DMS153 (cell line): ENCODE results near the gene MAD1L1.
"Not testable (repeated sequence)": the region's sequence is repeated elsewhere in the genome, so short reads cannot be mapped to it uniquely, and the experiment has no call there.

ENCODE experiments used
- DNase-seq: peaks from one replicate; lab custom pipeline; 2025; lab: John Stamatoyannopoulos, UW

Gene MAD1L1

DNA sequence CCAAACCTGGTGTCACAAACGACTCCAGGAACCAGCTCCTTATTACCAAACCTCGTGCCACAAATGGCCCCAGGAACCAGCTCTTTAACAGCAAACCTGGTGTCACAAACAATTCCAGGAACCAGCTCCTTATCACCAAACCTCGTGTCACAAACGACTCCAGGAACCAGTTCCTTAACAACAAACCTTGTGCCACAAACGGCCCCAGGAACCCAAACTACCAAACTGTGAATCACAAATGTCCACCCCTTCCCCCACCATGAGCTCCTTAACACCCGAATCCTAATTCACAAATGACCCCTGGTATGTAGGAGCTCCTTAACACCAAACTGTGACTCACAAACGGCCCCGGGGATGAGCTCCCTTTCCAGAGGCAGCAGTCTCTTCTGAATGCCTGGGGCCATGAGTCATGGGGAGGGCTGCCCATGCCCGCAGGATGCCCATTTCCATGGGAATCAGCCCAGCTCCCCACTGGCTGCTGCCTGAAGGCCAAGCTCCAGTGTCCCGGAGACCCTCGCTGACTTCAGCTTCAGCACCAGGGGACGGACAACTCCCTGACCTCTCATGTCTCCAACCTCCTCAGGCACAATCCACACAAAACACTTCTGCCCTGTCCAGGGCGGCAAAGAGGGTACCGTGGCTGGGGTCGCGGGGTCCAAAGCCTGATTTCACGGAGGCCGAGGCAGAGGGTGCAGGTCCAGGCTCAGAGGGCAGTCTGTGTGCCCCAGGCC, 349.5 kb downstream of the MAD1L1 start:
- DNase-seq, result no peak

DNA sequence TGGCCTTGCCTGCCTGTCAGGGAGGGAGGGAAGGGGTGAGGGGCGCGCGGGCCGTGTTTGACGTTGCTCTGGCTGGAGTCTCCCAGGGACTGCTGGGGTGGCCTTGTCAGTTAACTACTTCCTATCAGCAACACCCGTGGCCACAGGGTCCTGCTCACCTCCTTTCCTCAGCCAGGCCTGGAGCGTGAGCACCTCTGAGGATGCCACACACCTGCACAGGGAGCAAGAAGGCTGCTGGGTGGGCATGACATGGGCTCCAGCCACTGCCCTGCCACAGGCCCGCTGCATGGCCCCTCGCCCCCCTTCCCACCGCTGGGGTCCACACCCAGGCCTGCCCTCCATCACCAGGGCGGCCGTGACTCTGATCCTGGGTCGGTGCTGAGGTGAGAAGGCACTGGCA, 350.3 kb downstream of the MAD1L1 start:
- DNase-seq, result no peak

DNA sequence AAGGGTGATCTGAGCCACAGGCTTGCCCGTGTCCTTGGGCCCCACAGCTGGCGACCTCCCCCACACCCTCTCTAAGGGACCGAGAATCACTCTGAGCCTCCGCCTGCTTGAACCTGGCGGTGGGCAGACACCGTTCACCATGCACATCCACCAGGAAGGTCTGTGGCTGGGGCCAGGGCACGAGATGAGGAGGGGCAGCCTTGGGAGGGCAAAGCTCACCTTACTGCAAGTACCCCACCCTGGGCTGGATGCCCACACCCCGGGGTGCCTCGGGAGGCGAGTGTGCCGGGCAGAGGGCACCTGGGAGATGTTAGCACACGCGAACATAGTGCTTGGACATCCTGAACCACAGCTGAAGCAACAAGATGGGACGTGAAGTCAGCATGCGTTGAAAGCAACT, 350.8 kb downstream of the MAD1L1 start:
- no peak for DNase-seq

DNA sequence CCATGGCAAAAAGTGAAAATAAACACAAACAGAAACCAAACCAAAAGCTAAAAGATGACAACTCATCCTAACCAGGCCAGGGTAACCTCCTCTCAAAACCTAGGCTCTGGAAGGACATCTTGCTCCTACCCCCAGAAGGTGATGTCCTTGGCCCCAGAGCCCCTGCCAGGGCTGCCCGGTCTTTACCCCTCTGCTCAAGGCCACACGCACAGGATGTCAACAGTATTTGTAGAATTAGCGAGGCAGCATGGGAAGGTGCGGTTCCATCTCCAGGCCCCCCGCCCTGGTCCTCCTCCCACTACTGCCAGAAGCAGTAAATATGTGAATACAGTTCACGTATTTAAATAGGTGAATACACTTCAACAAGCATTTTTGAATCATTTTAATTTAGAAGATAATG, 356.1 kb downstream of the MAD1L1 start:
- DNase-seq, result not testable (repeated sequence)

DNA sequence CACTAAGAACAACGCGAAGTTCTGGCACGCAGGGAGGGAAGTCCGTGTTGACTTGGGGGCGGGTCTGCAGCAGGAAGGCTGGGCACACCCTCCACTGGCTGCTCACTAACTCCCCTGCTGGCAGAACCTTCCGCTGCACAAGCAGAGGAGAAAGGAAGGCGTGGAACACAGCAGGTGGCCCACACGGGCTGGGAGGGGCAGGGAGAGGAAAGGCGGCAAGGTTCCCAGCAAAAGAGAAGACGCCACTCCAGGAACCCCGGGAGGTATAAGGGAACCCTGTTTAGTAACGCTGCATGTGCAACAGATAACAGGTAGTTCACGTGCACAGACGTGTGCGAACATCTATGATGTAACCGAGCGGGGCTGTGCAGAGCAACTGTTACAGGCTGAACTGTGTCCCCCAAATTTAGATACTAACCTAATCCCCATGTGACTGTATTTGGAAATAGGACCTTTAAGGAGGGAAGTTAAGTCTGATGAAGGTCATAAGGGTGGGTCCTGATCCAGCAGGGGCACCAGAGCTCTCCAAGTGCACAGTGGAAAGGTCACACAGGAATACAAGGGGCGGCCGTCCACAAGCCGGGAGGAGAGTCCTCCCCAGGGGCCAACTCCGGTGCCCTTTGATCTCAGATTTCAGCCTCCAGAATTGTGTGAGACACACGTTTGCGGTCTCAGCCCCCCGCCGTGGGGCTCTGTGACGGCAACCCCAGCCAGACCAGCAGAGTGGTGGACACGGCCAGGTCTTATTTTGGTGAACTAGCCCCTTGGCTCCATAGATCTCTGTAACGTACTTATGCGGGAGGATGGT, 357.1 kb downstream of the MAD1L1 start:
- DNase-seq, result peak; percentile 46

DNA sequence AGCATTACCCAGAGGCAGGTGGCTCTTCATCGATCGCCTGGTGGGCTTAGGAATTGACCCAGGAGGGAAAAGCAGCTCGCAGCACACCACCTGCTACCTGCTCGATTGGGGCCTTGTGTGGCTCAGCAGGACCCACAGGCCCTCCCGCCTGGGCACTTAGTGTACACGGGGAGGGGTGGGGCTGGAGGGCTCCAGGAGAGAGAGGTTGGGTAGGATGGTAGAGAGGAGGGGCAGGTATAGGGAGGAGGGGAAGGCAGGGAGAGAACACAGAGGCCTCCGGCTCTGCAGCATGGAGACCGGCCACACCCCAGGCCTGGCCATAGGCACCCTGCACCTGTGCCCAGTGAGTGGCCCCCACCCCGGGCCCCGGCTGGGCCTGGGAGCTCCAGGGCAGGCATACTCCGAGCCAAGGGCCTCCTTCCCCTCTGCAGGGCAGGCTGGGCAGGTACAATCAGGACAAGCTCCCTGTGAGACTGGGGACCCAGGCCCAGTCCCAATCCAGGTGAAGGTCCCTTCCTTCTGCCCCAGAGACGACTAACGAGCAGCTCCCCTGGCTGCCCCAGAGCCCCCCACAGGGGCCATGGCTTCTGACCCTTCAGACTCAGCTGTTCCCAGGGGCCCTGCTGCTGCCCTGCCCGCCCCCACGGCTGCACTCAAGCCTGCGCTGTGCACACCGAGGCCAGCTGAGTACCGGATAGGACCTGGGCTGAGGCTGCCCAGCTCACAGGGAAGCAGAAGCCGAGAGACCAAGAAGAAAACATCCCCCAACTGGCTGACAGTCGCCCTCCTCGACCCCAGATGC, 358.0 kb downstream of the MAD1L1 start:
- peak; percentile 64 for DNase-seq

DNA sequence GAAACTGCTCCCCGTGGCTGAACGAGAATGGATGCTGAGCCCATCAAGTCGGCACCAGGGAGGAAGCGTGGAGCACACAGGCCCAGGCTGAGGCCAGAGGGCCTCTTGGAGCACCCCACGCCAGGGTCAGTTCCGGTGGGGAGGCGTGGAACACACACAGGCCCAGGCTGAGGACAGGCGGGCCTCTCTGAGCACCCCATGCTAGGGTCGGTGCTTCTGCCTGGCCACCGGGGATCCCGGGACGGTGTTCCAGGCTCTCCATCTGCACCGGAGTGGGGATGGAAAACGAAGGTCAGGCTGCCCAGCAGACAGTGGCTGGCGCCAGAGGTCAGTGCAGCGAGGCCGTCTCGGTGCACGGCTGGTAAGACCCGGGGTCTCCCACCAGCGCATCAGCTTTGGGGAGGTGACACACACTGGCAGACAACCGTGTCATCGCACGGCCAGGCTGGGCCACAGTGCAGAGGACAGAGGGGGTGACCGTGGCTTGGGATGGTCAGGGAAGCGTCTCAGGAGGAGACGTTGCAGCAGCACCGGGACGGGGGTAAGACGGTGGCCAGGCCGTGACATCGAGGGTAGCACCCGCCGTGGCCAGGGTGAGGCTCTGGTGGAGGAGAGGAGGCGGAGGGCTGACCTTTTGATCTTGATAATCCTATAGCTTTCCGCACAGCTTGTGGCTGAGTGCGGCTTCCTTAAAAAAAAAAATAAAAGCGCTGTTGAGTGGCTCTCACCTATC, 358.7 kb downstream of the MAD1L1 start:
- DNase-seq, result no peak

DNA sequence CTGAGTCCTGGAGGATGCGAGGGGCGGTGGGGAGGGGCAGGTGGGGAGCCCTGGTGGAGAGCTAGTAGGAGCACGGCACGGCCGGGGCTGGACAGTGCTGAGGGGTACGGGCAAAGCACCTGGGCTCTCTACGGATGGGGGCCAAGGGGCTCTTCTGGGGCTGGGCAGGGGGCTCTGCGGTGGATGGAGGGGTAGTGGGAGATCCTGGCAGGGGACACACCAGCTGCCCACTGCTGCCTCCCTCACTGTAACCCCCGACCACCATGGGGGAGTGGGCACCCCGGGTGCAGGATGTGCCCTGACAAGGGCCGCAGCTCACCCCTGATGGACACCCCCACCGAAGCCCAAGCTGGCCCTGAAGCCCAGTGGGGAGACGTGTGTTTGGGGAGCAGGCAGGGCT, 359.3 kb downstream of the MAD1L1 start:
- no peak for DNase-seq

DNA sequence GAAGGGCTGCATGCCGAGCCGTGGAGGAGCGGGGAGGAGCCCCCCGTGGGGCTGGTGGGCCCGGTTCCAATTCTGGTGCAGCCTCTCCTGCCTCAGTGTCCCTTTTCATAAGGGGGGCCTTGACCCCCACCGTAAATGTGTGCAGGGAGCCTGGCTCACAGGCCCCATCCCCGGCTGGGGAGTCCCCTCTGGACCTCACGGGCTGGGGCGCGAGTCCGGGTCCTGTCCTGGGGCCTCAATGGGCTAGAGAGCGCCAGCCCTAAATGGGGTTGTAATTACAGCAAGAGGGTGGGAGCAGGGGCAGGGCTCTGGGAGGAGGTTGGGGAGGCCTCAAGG, 359.7 kb downstream of the MAD1L1 start:
- DNase-seq, result no peak

DNA sequence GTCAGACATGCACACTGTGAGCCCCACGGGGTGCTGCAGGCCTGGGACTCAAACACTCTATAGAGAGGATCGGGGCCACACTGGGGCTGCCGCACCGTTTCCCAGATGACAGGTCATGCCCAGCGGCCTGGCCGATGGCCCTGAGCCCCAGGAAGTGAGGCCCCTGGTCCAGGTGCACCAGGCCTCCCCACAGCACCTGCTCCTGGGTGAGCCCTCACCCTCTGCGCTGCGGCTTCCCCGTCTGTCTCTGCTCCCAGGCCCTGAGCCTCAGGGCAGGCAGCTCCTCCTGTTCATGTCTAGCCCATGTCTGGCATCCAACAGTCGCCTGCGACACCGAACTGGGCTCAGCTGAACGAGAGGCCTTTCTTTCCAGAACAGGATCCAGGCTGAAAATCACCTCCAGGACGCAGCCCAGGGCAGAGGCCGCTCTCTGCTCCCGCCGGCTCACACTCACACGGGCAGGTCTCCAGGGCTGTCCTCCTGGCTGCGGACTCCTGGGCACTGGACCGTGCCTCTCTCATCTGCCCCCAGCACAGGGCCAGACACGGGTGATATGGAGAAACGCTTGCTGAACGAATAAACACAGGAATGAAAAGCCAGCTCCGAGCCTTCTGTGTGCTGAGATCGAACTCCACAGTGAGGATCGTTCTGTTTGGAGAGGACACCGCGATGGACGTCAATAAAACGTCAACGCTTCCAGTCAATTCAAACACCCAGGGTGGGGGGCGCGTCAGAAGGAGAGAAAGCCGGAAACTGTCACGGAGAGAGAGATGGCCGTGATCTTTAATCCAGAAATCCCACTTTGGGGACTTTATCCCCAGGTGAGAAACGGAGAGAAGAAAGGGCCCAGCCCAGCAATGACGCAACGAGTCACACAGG, 360.3 kb downstream of the MAD1L1 start:
- no peak for DNase-seq

DNA sequence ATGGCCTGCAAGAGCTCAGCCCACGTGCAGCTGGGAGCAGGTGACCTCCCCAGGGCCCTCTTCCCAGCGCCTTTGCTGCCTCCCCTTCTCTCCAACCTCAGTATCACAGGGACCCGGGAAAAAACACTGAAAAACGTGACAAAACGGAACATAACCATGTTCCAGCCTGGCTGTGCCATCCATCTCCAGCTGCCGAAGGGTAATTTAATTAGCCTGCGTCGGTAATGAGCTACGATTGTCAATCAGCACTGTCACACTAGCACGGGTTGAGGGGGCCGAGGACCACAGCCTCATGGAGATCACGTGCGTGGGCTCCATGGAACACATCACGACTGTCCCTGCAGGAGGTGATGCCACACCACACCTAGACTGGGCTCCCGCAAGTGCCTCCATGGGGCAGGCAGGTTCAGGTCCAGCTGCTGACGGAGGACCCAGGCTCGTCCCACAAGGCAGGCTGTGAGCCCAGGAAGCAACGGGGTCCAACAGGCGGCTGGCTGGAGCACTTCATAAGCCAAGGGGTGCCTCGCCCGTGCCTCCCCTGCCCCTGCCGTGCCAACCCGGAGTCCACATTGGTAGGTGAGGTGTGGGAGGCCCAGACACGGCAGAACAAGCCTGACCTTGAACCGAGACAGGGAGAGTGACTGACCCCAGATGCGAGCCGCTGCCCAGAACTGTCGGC, 363.2 kb downstream of the MAD1L1 start:
- DNase-seq, result no peak

DNA sequence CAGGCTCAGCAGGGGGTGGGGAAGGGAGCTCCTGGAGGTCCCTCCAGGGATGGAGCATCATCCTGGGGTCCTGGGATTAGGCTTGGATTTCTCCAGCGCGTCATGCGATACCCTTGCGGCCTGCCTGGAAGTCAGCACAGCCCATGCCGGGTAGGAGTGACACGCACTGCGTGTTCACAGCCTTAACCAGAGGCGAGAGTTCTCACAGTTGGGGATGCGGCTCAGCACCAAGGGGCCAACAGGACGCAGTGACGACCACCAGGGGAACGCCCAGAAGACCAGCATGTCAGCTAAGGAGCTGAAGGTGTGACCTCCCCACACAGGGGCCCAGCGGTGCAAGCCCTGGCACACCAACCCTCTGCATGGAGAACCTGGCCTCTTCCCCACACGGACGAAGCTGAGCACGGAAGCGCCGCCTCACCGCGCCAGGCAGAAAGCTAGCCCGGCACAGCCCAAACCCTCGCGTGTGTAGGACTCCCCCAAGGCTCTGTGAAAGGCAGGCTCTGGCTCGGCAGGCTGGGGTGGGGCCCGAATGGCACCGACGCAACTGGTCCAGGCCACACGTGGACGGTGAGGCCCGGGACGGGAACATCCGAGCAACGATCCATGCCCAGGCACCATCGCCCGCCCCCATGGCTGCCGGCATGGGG, 364.1 kb downstream of the MAD1L1 start:
- DNase-seq, result no peak

DNA sequence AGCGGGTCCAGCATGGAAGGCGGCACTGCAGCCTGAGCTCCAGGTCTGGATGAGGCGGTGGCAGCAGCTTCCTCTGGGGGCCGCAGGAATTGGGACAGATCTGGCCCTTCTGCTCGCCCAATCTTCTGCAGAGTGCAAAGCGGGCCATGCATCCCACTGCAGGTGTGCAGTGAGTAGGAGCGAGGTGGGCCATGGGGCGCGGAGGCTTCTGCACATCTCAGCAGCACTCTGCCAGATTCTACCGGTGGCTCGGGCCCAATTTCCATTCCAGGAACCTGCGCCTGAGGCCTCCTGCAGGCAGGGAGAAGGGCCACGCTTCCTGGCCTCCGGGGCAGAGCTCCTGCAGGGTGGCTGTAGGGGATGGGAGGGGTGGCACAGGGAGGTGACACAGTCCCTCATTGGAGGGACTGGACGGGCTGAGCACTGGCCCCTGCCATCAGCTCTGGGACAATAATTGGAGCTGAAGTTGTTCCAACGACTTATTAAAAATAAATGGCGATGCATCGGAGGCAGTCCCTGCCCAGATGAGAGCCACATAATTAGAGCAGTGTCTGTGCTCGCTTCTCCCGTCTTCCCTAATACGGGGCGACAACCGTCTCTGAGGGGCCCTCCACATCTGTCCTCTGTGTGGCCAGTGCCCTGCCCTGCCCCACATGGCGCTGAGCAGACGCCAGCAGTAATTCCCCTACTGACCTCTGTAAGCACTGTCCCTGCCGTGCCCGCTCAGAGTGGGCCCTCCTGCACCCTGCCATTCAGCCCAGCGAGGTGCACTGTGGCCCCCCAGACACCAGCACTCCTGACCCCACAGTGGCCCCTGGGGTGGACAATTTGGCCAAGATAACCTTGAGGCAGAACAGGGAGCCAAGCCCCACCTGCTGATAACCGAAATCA, 365.1 kb downstream of the MAD1L1 start:
- no peak for DNase-seq

DNA sequence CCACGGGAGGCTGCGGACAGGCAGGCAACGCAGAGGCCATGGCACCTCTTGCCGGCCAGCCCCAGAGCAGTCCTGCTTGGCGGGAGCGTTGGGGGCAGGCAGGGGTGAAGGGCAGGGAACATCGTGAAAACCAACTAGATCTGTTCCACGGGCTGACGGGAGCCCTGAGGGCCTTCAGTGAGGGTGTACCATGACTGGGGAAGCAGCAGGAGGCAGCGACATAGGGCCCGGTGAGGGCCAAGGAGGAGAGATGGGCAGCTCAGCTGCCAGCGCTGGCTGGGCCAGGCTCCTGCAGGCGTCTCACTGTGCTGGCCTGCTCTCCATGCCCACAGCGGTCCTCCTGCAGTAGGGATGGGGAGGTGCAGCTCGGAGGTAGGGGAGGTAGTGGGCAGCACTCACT, 366.1 kb downstream of the MAD1L1 start:
- DNase-seq, result no peak

DNA sequence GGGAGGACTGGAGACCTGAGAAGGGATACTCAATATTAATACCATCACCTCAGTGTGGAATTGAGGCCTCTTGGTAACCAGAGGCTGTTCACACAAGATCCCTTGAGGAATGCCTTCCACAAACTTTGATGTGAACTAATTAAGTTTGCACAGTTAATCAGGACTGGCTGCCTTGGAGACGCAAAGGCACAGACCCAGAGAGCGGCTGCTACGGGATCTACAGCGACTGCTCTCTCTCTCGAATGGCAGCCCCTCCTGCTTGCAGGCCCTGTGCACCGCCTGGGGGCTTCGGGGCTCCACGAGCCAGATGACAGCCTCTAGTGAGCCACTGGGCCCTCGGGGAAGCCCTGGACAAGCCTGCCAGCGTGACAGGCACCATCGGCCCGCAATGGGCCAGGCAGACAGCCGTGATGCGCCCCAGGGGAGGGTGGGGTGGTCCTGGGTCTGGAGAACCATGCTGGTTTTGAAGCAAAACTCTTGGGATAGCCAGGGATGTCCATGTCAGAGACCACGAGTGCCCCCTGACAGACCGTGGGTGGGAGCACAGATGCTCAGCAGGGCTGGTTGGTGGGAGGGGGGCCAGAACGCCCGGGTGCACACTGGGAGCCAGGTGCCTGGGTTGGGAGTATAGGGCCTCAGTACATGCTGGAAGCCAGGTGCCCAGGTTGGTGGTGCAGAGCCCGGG, 367.0 kb downstream of the MAD1L1 start:
- no peak for DNase-seq

DNA sequence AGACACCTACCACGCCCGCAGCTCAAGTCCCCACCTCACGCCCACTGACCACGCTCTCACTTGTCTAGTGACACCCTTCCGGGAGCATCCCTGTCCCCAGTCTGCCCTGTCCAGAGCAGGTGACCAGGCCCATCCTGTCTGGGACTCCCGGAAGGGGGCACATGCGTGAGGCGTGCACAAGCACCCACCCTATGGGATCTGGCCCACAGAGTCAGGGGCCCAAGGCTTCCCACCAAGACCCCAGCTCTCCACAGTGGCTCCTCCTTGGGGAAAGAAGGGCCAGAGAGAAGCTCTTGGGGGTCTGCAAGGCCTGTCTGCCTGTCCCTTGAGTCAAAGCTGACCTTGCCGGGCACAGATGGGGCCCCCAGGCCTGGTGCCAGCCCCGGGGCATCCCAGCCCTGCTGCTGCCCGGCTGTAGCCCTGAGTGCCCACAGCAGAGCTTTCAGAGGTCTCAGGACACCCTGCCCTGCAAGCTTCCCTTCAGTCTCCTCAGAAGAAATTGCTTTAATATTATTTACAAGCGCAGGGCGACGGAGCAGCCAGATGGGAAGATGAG, 367.7 kb downstream of the MAD1L1 start:
- DNase-seq, result no peak

DNA sequence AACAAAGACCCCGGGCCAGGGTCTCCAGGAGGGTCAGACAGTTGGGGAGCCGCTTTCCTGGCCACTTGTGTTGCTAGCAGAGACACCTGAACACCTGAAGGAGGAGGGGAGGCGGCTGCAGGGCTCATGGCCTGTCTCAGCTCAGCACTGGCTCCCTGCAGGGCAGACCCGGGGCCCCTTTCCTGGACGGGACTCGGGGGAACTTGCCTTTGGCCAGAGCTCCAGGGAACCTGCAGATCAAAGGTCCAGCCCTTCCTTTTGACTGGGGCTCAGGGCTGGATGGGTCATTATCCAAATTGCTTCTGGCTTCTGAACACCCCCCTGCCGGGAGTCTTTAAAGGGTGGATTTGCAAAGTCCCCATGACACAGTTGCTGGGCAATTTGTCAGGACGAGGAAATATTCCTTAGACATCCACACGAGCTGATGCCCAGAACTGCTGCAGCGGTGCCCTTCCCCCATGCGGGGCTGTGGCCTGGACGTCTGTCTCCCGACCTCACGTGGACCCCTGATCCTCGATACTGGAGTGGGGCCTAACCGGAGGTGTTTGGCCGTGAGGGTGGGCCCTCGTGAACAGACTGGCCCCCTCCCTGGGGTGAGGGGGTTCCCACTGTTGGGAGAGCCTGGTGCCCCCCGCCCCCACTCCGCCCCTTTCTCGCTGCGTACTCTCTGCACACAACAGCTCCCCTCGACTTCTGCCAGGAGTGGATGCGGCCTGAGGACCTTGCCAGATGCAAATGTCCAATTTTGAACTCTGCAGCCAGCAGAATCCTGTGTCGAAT, 368.4 kb downstream of the MAD1L1 start:
- DNase-seq, result no peak
